ENCODE measurements around the gene ASTN2. TPM values are rescaled to one million over a fixed set of nuclear protein-coding genes. Genes with fewer than 3 reads are reported as not detected.

The ASTN2 gene
- total RNA-seq, 1 experiment from 2014 or later = 4.8 TPM

DNA sequence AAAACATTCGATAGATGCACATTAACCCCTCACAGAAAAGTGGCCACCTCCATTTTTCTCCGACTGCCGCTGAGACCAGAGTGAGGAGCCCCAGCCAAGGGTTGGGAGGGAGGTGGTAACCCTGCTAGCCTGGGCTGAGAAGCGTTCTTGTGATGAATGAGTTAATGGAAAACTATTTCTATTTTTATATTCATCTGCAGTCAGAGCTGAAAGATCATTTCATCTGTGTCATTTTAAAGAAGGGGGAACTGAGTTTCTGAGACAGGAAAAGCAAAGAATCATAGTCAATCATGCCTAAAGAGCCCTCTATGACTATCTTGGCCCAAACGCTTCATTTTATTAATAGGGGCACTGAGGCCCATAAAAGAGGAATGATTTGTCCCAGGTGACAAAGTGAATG is 1031.7 kb downstream of the ASTN2 start:
- no peak overlapping the region for H3K4me2 ChIP-seq (ENCODE audit: low read length)
- ChIA-PET CTCF (no interaction called here), POLR2A (no interaction called here), RAD21 (ENCODE audit: low non-redundant PET in 1 of 2, low total read pairs in 2 of 2, uncharacterized antibody in 2 of 2, unreplicated experiment in 2 of 2) (no interaction called here)
- H3K4me3 ChIP-seq (replicated peaks in 1 of 2; ENCODE audit: low read depth in 1 of 2, low read length in 2 of 2) = no peak overlapping the region
- H3K79me2 ChIP-seq (ENCODE audit: insufficient read depth, low read length) = no peaks in the 10 kb centered on the region
- no peaks in the 10 kb centered on the region for H4K20me1 ChIP-seq (ENCODE audit: insufficient read depth)
- TF ChIP-seq YY1 (IDR thresholded peaks at IDR 0.05; ENCODE audit: extremely low read depth, insufficient replicate concordance, low read depth, low read length) = no peak
- H3K9me3 ChIP-seq (ENCODE audit: control insufficient read depth in 1 of 2, insufficient read depth in 1 of 2, low read depth in 1 of 2, low read length in 2 of 2) = no peaks in the 10 kb centered on the region
- H3K27me3 ChIP-seq (ENCODE audit: insufficient read depth, low read length) = no peaks in the 10 kb centered on the region
- no peaks in the 10 kb centered on the region for H3K36me3 ChIP-seq (ENCODE audit: control insufficient read depth in 1 of 2, insufficient read depth in 2 of 2, low read length in 2 of 2)
- H3K9ac ChIP-seq (ENCODE audit: low read length) = no peak overlapping the region
- DNase-seq (ENCODE audit: low read depth, low spot score) = no peak
- BruUV-seq (replicated peaks) = no TSS peak
- peaks cover 0 to 2% of the 10 kb centered on the region in 2 experiments; a peak in 2 of 4 replicates for H3K4me1 ChIP-seq (ENCODE audit: control insufficient read depth in 1 of 2, insufficient read depth in 2 of 2, low read length in 2 of 2)
- no peak overlapping the region for H2AFZ ChIP-seq (ENCODE audit: low read depth, low read length, poor library complexity, severe bottlenecking)
- no peak overlapping the region for H3K27ac ChIP-seq (ENCODE audit: low read depth, low read length)
- intact Hi-C loops (cut with micrococcal nuclease) = no loop called here
- no peak for ATAC-seq
- no peaks in the 10 kb centered on the region for H3K9me2 ChIP-seq (ENCODE audit: insufficient read depth)

GRCh38 chr9:116382053-116382452 is 1032.8 kb downstream of the ASTN2 start:
- Histone ChIP-seq H3K4me2 (ENCODE audit: low read length) (no peak overlapping the region), H3K4me1 (ENCODE audit: control insufficient read depth in 1 of 2, insufficient read depth in 2 of 2, low read length in 2 of 2) (peaks cover 9 to 12% of the 10 kb centered on the region in 2 experiments), H3K27ac (ENCODE audit: low read depth, low read length) (no peak overlapping the region), H2AFZ (ENCODE audit: low read depth, low read length, poor library complexity, severe bottlenecking) (no peak overlapping the region), H4K20me1 (ENCODE audit: insufficient read depth) (no peaks in the 10 kb centered on the region), H3K36me3 (ENCODE audit: control insufficient read depth in 1 of 2, insufficient read depth in 2 of 2, low read length in 2 of 2) (no peaks in the 10 kb centered on the region), H3K27me3 (ENCODE audit: insufficient read depth, low read length) (no peaks in the 10 kb centered on the region), H3K9me3 (ENCODE audit: control insufficient read depth in 1 of 2, insufficient read depth in 1 of 2, low read depth in 1 of 2, low read length in 2 of 2) (no peaks in the 10 kb centered on the region), H3K9ac (ENCODE audit: low read length) (no peak overlapping the region), H3K79me2 (ENCODE audit: insufficient read depth, low read length) (no peaks in the 10 kb centered on the region), H3K4me3 (replicated peaks in 1 of 2; ENCODE audit: low read depth in 1 of 2, low read length in 2 of 2) (no peak overlapping the region), H3K9me2 (ENCODE audit: insufficient read depth) (no peaks in the 10 kb centered on the region)
- ChIA-PET RAD21 (ENCODE audit: low non-redundant PET in 1 of 2, low total read pairs in 2 of 2, uncharacterized antibody in 2 of 2, unreplicated experiment in 2 of 2) (no interaction called here), POLR2A (no interaction called here), CTCF (no interaction called here)
- TF ChIP-seq, protein P1, sequence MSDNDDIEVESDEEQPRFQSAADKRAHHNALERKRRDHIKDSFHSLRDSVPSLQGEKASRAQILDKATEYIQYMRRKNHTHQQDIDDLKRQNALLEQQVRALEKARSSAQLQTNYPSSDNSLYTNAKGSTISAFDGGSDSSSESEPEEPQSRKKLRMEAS (IDR thresholded peaks at IDR 0.05) = no peak
- TF ChIP-seq ZNF274 (IDR thresholded peaks at IDR 0.05; ENCODE audit: low read depth, low read length) (no peak), SIN3A (IDR thresholded peaks at IDR 0.05; ENCODE audit: low read depth) (no peak), REST (IDR thresholded peaks at IDR 0.05; ENCODE audit: low read depth) (no peak), TCF7L2 (IDR thresholded peaks at IDR 0.05; ENCODE audit: borderline replicate concordance, extremely low read depth, insufficient read depth, insufficient read length) (no peak)
- TF ChIP-seq, protein P2, sequence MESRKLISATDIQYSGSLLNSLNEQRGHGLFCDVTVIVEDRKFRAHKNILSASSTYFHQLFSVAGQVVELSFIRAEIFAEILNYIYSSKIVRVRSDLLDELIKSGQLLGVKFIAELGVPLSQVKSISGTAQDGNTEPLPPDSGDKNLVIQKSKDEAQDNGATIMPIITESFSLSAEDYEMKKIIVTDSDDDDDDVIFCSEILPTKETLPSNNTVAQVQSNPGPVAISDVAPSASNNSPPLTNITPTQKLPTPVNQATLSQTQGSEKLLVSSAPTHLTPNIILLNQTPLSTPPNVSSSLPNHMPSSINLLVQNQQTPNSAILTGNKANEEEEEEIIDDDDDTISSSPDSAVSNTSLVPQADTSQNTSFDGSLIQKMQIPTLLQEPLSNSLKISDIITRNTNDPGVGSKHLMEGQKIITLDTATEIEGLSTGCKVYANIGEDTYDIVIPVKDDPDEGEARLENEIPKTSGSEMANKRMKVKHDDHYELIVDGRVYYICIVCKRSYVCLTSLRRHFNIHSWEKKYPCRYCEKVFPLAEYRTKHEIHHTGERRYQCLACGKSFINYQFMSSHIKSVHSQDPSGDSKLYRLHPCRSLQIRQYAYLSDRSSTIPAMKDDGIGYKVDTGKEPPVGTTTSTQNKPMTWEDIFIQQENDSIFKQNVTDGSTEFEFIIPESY (IDR thresholded peaks at IDR 0.05; ENCODE audit: extremely low read depth, insufficient replicate concordance, low read length) = no peak
- intact Hi-C loops (cut with micrococcal nuclease) = no loop called here
- no TSS peak for BruUV-seq (replicated peaks)
- ATAC-seq (no peak), DNase-seq (ENCODE audit: low read depth, low spot score) (no peak)
